Loucy (cell line): ENCODE measurements around the gene RET.

Source experiments
- EZH2phosphoT487 ChIP-seq: fragments of 200-600 bp; IDR thresholded peaks from 2 replicates; pipeline ENCODE4 v1.6.1; 2018; ENCODE audit warnings: antibody characterized with exemption, mild to moderate bottlenecking, moderate library complexity, borderline replicate concordance
- TF ChIP-seq, protein P1 (sequence below): fragments of 200-600 bp; sonication (generic); conservative IDR thresholded peaks from 2 replicates; pipeline ENCODE4 v1.5.1; 2014; ENCODE audit warnings: mild to moderate bottlenecking, antibody characterized with exemption, low read length

DNA sequence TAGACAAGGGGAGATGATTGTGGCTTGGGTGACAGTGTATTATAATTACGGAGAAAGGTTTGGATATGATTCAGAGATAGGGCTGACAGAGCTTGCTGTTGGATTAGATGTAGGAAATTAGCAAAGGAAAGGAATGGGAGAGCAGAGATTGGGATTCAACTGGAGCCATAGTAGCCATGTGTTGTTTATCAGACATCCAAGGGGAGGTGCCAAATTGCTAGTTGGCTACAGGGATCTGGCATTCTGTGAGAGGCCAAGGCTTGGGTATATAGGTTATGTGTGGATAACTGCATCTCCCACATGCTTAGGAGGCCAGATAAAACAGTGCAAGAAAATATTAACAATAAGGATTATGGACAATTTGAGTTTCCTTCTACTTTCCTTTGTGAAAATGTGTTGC lies 96.3 kb downstream of the RET start:
- TF ChIP-seq, protein P1, sequence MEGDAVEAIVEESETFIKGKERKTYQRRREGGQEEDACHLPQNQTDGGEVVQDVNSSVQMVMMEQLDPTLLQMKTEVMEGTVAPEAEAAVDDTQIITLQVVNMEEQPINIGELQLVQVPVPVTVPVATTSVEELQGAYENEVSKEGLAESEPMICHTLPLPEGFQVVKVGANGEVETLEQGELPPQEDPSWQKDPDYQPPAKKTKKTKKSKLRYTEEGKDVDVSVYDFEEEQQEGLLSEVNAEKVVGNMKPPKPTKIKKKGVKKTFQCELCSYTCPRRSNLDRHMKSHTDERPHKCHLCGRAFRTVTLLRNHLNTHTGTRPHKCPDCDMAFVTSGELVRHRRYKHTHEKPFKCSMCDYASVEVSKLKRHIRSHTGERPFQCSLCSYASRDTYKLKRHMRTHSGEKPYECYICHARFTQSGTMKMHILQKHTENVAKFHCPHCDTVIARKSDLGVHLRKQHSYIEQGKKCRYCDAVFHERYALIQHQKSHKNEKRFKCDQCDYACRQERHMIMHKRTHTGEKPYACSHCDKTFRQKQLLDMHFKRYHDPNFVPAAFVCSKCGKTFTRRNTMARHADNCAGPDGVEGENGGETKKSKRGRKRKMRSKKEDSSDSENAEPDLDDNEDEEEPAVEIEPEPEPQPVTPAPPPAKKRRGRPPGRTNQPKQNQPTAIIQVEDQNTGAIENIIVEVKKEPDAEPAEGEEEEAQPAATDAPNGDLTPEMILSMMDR, result no peak
- TF ChIP-seq EZH2phosphoT487, result no peak
